Right lobe of liver (tissue), 4 donors: ENCODE results near the gene OLA1.

Experiments used
- CTCF ChIP-seq, 4 donors: fragments of 200-600 bp in 3 of 4; fragments of 450-650 bp in 1 of 4; IDR thresholded peaks; one replicate each; pipeline versions ENCODE4 v1.5.1 to v1.8.0; 2016 to 2022; ENCODE audit warnings: antibody characterized with exemption in 4 of 4, mild to moderate bottlenecking in 2 of 4
- POLR2A ChIP-seq: fragments of 450-650 bp; IDR thresholded peaks from one replicate; pipeline ENCODE4 v1.6.1; 2017; ENCODE audit warnings: antibody characterized with exemption, mild to moderate bottlenecking
- donor health status: DM: no; HTN: no; CAD: no.
- donor health status: DM: no; HTN: no; CAD: no.
- donor health status: DM: no; HTN: yes; CAD: no.

DNA sequence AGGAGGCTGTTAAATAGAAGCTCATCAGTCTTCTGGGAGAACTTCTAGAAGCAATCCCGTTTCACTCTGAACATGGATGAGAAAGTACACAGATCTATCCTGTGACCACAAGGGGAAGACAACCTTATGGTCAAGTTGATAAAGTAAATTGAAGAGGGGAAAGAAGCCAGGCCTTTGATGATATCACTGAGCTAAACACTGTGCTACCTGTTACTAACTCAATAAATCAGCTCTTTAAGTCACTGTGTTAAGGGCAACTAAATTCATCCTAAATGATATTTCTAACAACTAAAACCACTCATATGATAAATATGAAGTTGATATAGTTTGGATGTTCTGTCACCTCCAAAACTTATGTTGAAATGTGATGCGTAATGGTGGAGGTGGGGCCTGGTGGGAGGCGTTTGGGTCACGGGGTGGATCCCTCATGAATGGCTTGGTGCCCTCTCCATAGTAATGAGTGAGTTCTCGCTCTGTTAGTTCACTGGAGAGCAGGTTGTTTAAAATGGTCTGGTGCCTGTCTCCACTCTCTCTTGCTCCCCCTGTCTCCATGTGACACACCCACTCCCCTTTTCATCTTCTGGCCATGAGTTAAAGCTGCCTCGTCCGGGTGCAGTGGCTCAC is 23.6 kb downstream of the OLA1 start:
- no peak for TF ChIP-seq CTCF (IDR thresholded peaks at IDR 0.05)
- no peak for TF ChIP-seq POLR2A
